ENCODE data around the gene RAB21. TPM values are rescaled to one million over a fixed set of nuclear protein-coding genes. Genes with fewer than 3 reads are reported as not detected.

Gene RAB21
- total RNA-seq, 4 donors from 2014 or later = 14.1 to 26.6 (median 18.0) TPM

GRCh38 chr12:71755146-71755892 lies 656 bp downstream of the RAB21 start:
- TF ChIP-seq CTCF (IDR thresholded peaks at IDR 0.05; ENCODE audit: low read depth) = no peak

GRCh38 chr12:71756054-71756690 lies 1.5 kb downstream of the RAB21 start:
- TF ChIP-seq CTCF (IDR thresholded peaks at IDR 0.05; ENCODE audit: low read depth) = no peak

- no peak for TF ChIP-seq CTCF (IDR thresholded peaks at IDR 0.05; ENCODE audit: low read depth)
Observed at GRCh38 chr12:71759941-71760340, 5.3 kb downstream of the RAB21 start.

GRCh38 chr12:71760471-71760870 lies 5.8 kb downstream of the RAB21 start:
- no peak for TF ChIP-seq CTCF (IDR thresholded peaks at IDR 0.05; ENCODE audit: low read depth)

- TF ChIP-seq CTCF (IDR thresholded peaks at IDR 0.05; ENCODE audit: low read depth) = no peak
Observed at GRCh38 chr12:71763677-71764379, 9.2 kb downstream of the RAB21 start.

GRCh38 chr12:71764587-71765321 lies 10.1 kb downstream of the RAB21 start:
- TF ChIP-seq CTCF (IDR thresholded peaks at IDR 0.05; ENCODE audit: low read depth) = no peak

Data from subcutaneous adipose tissue (tissue), 4 donors.